ENCODE measurements around the gene NEUROD6. TPM values are rescaled to one million over a fixed set of nuclear protein-coding genes. Genes with fewer than 3 reads are reported as not detected.

Gene NEUROD6
- total and polyA plus RNA-seq, 8 donors = 0.12 to 0.17 TPM; not detected in 6

DNA sequence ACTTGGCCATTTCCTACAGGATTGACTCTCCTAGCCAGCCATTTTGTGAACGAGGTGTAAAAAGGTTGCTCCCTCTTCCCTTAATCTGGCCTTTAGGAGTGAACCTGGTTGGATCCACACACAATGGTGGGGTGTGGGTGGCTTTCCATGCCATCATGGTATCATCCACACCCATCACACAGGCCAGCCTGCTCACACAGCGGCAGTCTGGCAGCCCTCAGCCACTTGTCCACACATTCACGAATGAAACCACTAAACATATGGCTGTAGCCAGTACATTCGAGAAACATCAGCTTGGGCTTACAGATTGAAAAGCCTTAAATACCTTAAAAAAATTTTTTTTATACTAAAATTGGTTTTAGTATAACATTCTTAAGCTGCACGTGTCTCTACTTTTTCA is 31.9 kb downstream of the NEUROD6 start:
- no peak for ATAC-seq
- Histone ChIP-seq H3K4me3 (no peak overlapping the region), H3K36me3 (no peaks in the 10 kb centered on the region), H3K4me1 (no peaks in the 10 kb centered on the region), H3K27me3 (no peaks in the 10 kb centered on the region), H3K27ac (no peak overlapping the region), H3K9me3 (no peaks in the 10 kb centered on the region)
- no peak for DNase-seq
- intact Hi-C loops (cut with DNase I) = no loop called here
- TF ChIP-seq, protein P1, sequence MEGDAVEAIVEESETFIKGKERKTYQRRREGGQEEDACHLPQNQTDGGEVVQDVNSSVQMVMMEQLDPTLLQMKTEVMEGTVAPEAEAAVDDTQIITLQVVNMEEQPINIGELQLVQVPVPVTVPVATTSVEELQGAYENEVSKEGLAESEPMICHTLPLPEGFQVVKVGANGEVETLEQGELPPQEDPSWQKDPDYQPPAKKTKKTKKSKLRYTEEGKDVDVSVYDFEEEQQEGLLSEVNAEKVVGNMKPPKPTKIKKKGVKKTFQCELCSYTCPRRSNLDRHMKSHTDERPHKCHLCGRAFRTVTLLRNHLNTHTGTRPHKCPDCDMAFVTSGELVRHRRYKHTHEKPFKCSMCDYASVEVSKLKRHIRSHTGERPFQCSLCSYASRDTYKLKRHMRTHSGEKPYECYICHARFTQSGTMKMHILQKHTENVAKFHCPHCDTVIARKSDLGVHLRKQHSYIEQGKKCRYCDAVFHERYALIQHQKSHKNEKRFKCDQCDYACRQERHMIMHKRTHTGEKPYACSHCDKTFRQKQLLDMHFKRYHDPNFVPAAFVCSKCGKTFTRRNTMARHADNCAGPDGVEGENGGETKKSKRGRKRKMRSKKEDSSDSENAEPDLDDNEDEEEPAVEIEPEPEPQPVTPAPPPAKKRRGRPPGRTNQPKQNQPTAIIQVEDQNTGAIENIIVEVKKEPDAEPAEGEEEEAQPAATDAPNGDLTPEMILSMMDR (IDR thresholded peaks at IDR 0.05) = no peak

DNA sequence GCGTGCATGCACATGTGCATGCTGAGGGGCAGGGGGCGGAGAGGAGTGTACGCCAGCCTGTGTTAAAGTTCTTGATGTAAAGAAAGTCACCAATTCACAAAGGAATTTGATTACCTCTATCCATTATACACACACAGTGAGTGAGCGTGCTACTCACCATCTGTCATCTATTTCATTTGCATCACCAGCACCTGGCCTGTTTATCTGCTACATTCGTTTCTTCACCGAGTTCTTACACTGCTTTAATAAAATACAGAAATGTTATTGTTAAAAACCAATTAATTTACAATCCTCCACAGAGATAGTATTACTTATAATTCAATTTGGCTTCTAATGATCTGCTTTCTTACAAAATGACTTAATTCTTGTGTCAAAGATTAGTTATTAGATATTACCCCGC is 32.6 kb downstream of the NEUROD6 start:
- no peaks in the 10 kb centered on the region for H3K27me3 ChIP-seq
- H3K4me1 ChIP-seq = no peaks in the 10 kb centered on the region
- ATAC-seq = no peak
- no peak overlapping the region for H3K27ac ChIP-seq
- DNase-seq = no peak
- no peaks in the 10 kb centered on the region for H3K9me3 ChIP-seq
- H3K36me3 ChIP-seq = no peaks in the 10 kb centered on the region
- intact Hi-C loops (cut with DNase I) = no loop called here
- H3K4me3 ChIP-seq = no peak overlapping the region
- TF ChIP-seq, protein P1 (IDR thresholded peaks at IDR 0.05) = no peak

DNA sequence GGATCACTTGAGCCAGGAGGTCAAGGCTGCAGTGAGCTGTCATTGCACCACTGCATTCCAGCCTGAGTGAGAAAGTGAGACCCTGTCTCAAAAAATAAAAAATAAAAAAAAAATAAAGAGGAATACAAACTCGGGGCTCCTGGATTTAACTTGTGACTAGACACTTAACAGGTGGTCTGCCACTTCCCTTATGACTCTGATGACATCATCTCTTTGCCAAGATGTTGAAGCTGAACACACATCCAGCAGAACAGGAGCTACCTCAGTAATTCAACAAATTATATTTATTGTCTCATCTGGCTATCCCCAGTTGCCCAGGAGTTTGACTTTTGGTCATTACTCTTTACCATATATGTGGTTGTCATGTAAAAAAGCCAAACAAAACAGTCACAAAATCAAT is 35.3 kb downstream of the NEUROD6 start:
- H3K36me3 ChIP-seq = no peaks in the 10 kb centered on the region
- no peaks in the 10 kb centered on the region for H3K9me3 ChIP-seq
- TF ChIP-seq, protein P1 (IDR thresholded peaks at IDR 0.05) = no peak
- intact Hi-C loops (cut with DNase I) = no loop called here
- no peaks in the 10 kb centered on the region for H3K27me3 ChIP-seq
- H3K27ac ChIP-seq = no peak overlapping the region
- DNase-seq (no peak), ATAC-seq (no peak)
- no peaks in the 10 kb centered on the region for H3K4me1 ChIP-seq
- no peak overlapping the region for H3K4me3 ChIP-seq

DNA sequence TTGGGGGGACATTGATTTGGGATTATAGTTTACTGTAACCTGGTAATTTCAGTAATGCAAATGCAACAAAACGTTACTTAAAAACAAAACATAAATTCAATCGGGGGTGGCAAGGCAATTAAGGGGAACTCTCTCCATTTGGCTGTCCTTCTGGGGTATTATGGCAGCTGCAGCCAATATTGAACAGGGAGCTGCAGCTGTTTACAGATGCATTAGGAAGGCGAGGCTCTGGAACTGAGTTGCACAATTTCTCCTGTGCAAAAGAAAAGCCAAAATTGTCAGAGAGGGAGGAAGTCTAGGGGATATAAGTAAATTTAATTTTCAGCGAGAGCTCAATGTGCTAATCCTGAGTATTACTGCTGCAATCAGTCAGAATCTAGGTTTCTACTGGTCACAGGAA is 36.1 kb downstream of the NEUROD6 start:
- H3K4me3 ChIP-seq = no peak overlapping the region
- no peaks in the 10 kb centered on the region for H3K9me3 ChIP-seq
- H3K27ac ChIP-seq = no peak overlapping the region
- H3K4me1 ChIP-seq = no peaks in the 10 kb centered on the region
- TF ChIP-seq, protein P1 (IDR thresholded peaks at IDR 0.05) = no peak
- no peaks in the 10 kb centered on the region for H3K27me3 ChIP-seq
- H3K36me3 ChIP-seq = no peaks in the 10 kb centered on the region
- DNase-seq (peak in 1 of 4 donors; percentile 63), ATAC-seq (no peak)
- intact Hi-C loops (cut with DNase I) = no loop called here

DNA sequence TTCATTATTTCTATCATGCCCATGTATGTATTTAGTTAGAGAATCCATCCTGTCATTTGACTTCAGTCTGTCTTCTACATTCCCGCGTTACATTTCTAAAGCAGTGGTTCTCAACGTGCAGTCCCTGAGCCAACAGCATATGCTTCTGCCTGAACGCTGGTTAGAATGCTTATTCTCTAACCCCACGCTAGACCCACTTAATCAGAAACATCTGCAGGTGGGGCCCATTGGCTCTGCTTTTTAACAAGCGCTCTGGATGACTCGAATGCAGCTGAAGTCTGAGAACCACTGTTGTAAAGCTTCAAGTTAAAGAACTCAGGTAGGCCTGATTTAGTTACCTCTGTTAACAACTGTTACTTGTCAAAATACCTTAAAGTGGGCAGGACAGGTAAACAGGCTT is 38.2 kb downstream of the NEUROD6 start:
- Histone ChIP-seq H3K36me3 (no peaks in the 10 kb centered on the region), H3K27me3 (no peaks in the 10 kb centered on the region), H3K9me3 (no peaks in the 10 kb centered on the region), H3K27ac (no peak overlapping the region), H3K4me3 (no peak overlapping the region), H3K4me1 (no peaks in the 10 kb centered on the region)
- intact Hi-C loops (cut with DNase I) = no loop called here
- TF ChIP-seq, protein P1 (IDR thresholded peaks at IDR 0.05) = no peak
- no peak for DNase-seq
- ATAC-seq = no peak
